Putamen (tissue), 1 donor: ENCODE data around the gene RANBP17.
"Not testable (repeated sequence)": the region's sequence is repeated elsewhere in the genome, so short reads cannot be mapped to it uniquely, and the experiment has no call there.

Source experiments
- DNase-seq: peaks from one replicate; pipeline ENCODE4 v3.0.0-alpha.2; 2016; ENCODE audit warnings: low spot score

The RANBP17 gene

DNA sequence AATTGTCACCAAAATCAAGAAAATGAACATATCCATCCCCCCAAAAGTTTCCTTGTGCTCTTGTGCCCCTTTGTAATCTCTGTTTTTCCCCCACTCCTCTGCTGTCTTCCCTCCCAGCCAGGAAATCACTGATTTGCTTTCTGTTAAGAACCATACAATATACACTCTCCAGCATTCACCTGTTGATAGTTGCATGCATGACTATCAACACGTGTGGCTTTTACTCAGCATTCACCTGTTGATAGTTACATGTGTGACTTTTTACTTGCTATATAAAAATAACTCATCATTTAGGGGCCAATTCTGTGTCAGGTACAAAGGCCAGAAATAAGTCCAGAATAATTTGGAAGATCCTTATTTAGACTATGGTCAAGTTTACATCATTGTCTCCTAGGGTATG lies 6.0 kb downstream of the RANBP17 start:
- no peak for DNase-seq

GRCh38 chr5:170870390-170870789 lies 8.6 kb downstream of the RANBP17 start:
- DNase-seq = not testable (repeated sequence)

- DNase-seq = no peak
These were observed 12.2 kb downstream of the RANBP17 start for GRCh38 chr5:170874017-170874416.

DNA sequence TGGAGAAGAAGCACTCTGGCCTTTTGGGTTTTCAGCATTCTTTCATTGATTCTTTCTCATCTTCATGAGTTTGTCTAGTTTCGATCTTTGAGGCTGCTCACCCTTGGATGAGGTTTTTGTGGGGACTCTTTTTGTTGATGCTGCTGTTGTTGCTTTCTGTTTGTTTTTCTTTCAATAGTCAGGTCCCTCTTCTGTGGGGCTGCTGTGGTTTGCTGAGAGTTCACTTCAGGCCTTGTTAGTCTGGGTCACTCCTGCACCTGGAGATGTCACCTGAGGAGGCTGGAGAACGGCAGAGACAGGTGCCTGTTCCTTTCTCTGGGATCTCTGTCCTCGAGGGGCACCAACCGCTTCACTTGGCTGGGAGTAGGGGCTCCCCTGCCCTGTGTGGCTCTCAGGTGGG lies 14.0 kb downstream of the RANBP17 start:
- no peak for DNase-seq

DNA sequence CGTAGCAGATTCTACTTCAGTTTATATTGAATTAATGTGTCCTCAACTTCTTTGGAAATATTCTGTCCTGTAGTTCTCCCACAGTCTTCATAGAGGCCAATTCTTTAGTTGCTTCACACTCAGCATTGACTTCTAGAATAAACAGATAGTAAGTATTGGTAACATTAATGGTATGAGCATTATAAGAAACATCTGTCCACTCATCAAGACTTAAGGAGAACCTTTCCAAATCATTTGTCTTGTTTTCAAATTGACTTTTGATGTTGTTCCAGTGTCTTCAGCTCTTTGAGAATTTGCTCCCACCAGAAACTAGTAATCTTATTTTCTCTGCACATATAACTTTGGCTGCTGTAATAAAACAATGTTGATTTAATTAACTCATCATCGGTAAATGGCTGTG lies 18.3 kb downstream of the RANBP17 start:
- no peak for DNase-seq

DNA sequence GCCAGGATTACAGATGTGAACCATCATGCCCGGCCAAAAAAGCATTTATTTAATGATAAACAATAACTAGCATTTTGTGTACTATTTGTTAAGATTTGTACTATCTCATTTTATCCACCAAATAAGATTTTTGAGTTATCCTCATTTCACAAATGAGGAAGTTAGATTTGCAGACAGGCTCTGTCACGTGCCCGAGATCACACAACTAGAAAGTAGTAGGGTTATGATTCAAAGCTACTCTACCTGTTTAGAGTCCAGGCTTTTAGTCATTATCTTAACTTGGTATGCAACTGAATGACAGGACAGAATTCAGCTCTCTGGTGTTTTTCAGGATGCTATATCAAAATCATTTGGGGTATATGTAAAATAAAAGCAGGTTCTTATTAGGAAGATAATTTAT lies 20.5 kb downstream of the RANBP17 start:
- DNase-seq = no peak

GRCh38 chr5:170885256-170885655 lies 23.4 kb downstream of the RANBP17 start:
- DNase-seq = no peak

DNA sequence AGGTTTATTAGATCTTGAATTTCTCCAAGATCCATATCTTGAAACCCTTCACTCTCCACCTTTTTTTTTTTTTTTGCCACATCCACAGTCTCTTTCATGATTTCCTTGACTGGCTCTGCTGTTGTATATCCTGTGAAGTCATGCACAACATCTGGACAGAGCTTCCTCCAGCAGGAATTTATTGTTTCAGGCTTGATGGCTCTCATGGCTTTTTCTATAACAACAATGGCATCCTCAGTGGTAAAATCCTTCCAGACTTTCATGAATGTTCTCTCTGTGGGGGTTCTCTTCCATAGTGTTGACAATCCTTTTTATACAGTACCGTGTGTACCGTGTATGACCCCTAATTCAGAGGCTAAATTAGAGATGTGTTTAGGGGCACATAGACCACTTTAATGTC lies 24.0 kb downstream of the RANBP17 start:
- no peak for DNase-seq

- DNase-seq = no peak
These were observed 24.5 kb downstream of the RANBP17 start for GRCh38 chr5:170886210-170886894.

DNA sequence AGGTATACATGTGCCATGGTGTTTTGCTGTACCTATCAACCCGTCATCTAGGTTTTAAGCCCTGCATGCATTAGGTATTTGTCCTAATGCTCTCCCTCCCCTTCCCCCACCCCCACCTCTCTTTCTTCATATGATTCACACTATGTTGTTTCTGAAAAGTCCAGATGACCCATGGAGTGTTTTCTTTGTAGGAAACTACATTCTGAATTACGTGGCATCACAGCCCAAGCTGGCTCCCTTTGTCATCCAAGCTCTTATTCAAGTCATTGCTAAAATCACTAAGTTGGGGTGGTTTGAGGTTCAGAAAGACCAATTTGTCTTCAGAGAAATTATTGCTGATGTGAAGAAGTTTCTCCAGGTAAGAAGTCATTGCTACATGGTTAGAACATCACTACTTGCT lies 30.4 kb downstream of the RANBP17 start:
- DNase-seq = no peak

DNA sequence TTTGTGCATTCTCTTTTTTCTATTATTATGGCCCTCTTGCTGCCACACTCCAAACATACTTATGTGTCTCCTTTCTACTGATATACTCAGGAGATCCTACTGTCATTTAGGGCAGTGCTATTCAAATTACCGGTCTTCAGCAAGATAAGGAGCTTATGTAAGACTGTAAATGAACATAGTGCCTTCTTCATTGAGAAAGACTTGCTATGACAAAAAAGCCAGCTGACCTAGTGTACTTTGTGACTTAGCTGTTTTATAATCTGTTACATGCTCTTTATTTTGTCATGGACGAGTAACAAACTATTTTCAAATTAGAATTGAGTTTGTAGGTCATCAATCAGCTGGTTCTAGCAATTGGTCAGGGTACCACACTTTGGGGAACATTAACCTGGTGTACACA lies 32.8 kb downstream of the RANBP17 start:
- DNase-seq = no peak

GRCh38 chr5:170896779-170897178 lies 35.0 kb downstream of the RANBP17 start:
- no peak for DNase-seq

- no peak for DNase-seq
These were observed 41.3 kb downstream of the RANBP17 start for GRCh38 chr5:170903075-170903474.

GRCh38 chr5:170907758-170908157 lies 45.9 kb downstream of the RANBP17 start:
- DNase-seq = no peak

- DNase-seq = no peak
These were observed 51.8 kb downstream of the RANBP17 start for GRCh38 chr5:170913573-170913972.

- no peak for DNase-seq
These were observed 55.3 kb downstream of the RANBP17 start for GRCh38 chr5:170917113-170917512.

GRCh38 chr5:170920196-170920595 lies 58.4 kb downstream of the RANBP17 start:
- DNase-seq = no peak

DNA sequence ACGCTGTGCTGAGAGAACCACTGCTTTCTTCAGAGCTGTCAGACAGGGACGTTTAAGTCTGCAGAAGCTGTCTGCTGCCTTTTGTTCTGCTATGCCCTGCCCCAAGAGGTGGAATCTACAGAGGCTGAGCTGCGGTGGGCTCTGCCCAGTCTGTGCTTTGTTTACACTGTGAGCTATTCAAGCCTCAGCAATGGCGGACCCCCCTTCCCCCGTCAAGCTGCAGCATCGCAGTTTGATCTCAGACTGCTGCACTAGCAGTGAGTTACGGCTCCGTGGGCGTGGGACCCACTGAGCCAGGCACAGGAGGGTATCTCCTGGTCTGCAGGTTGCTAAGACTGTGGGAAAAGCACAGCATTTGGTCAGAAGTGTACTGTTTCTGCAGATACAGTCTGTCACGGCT lies 60.5 kb downstream of the RANBP17 start:
- not testable (repeated sequence) for DNase-seq

GRCh38 chr5:170923910-170924620 lies 62.2 kb downstream of the RANBP17 start:
- no peak for DNase-seq

DNA sequence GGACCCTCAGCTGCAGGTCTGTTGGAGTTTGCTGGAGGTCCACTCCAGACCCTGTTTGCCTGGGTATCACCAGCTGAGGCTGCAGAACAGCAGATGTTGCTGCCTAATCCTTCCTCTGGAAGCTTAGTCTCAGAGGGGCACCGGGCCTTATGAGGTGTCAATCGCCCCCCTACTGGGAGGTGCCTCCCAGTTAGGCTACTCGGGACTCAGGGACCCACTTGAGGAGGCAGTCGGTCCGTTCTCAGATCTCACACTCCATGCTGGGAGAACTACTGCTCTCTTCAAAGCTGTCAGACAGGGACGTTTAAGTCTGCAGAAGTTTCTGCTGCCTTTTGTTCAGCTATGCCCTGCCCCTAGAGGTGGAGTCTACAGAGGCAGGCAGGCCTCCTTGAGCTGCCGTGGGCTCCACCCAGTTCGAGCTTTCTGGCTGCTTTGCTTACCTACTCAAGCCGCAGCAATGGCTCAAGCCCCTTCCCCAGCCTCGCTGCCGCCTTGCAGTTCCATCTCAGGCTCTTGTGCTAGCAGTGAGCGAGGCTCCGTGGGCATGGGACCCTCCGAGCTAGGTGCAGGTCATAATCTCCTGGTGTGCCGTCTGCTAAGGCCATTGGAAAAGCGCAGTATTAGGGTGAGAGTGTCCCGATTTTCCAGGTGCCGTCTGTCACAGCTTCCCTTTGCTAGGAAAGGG lies 73.9 kb downstream of the RANBP17 start:
- not testable (repeated sequence) for DNase-seq

GRCh38 chr5:170937072-170937471 lies 75.3 kb downstream of the RANBP17 start:
- DNase-seq = no peak

DNA sequence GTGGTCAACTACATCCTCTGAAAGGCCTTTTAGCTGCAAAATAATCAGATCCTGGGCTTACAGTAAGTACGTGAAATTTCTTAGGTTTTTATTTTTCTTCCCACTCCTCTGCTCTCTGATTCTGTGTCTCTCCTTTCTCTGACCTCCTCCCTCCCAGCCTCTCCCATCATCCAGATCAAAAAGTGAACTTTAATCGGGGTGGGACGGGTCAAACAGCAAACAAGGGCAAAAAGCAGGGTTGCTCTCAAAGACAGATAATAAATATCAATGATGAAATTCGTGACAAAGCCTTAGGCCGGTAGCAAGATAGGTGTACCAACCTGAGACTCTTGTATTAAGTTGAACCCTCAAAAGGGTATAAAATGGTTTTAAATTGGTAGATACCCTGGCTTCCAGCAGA lies 76.1 kb downstream of the RANBP17 start:
- no peak for DNase-seq

DNA sequence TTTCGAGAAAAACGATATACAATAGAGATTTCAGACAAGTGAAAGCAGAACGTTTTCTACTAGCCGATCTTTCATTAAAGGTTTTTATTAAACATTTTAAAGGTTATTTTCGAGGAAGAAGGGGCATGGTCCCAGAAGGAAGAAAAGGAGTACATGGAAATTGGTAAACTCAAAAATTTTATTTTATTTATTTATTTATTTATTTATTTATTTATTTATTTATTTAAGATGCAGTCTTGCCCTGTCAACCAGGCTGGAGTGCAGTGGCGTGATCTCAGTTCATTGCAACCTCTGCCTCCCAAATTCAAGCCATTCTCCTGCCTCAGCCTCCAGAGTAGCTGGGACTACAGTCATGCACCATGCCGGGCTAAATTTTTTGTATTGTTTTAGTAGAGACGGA lies 77.4 kb downstream of the RANBP17 start:
- no peak for DNase-seq
